Osteoblast (primary cell): Measurements from ENCODE around the gene PLEKHG4. TPM values are rescaled to one million over a fixed set of nuclear protein-coding genes. Genes with fewer than 3 reads are reported as not detected.

Source experiments
- DNase-seq: peaks from one replicate; pipeline ENCODE4 v3.0.0; 2011; ENCODE audit warnings: low spot score, mixed read lengths; ENCODE audit not compliant: insufficient read length; ENCODE audit errors: missing footprints
- H2AFZ ChIP-seq: 2 replicates; pipeline ENCODE4 v1.6.0; 2011; ENCODE audit warnings: mild to moderate bottlenecking, low read length
- H3K27ac ChIP-seq: 2 replicates; pipeline ENCODE4 v1.5.1; 2011; ENCODE audit warnings: mild to moderate bottlenecking, low read depth, low read length, moderate library complexity
- H3K27me3 ChIP-seq: 2 replicates; pipeline ENCODE4 v1.6.0; 2012; ENCODE audit warnings: mild to moderate bottlenecking, control low read depth, inconsistent platforms, low read length, moderate library complexity; ENCODE audit not compliant: insufficient read depth
- H3K36me3 ChIP-seq: 2 replicates; pipeline ENCODE4 v1.5.1; 2011; ENCODE audit warnings: mild to moderate bottlenecking, low read length, control low read depth, moderate library complexity; ENCODE audit not compliant: insufficient read depth
- H3K4me1 ChIP-seq: 2 replicates; pipeline ENCODE4 v1.5.1; 2011; ENCODE audit warnings: mild to moderate bottlenecking, low read length, control low read depth, moderate library complexity; ENCODE audit not compliant: insufficient read depth
- H3K4me2 ChIP-seq: 2 replicates; pipeline ENCODE4 v1.6.0; 2011; ENCODE audit warnings: mild to moderate bottlenecking, low read length; ENCODE audit not compliant: insufficient read depth
- H3K4me3 ChIP-seq: fragments of 200-600 bp; sonication (generic); 3 replicates; pipeline ENCODE4 v1.5.1; 2012; ENCODE audit warnings: mild to moderate bottlenecking, low read length, inconsistent platforms; ENCODE audit not compliant: insufficient read depth
- H3K79me2 ChIP-seq: 2 replicates; pipeline ENCODE4 v1.6.0; 2012; ENCODE audit warnings: mild to moderate bottlenecking, low read length, control low read depth, inconsistent platforms; ENCODE audit not compliant: insufficient read depth
- H3K9me3 ChIP-seq: 2 replicates; pipeline ENCODE4 v1.5.1; 2011; ENCODE audit warnings: low read depth, low read length, control low read depth
- H4K20me1 ChIP-seq: 2 replicates; pipeline ENCODE4 v1.6.0; 2012; ENCODE audit warnings: mild to moderate bottlenecking, low read length, control low read depth; ENCODE audit not compliant: insufficient read depth
- CTCF ChIP-seq: IDR thresholded peaks from 2 replicates; pipeline ENCODE4 v1.5.1; 2011; ENCODE audit warnings: mild to moderate bottlenecking, low read depth, low read length, moderate library complexity; ENCODE audit errors: extremely low read depth
- total RNA-seq: library from RNA; depleted of rRNA; stranded (reverse); fragments of >200 nt; gene quantifications from 2 replicates; pipeline ENCODE4 v1.2.3, GENCODE V29; 2012

The PLEKHG4 gene
- total RNA-seq, 1 donor = 41.6 TPM

- H3K4me2 ChIP-seq = no peak overlapping the region
- no peak overlapping the region for H3K4me3 ChIP-seq
- H3K9me3 ChIP-seq = no peaks in the 10 kb centered on the region
- TF ChIP-seq CTCF = no peak
- peaks cover 6% of the 10 kb centered on the region for H3K36me3 ChIP-seq
- peaks cover 13% of the 10 kb centered on the region for H3K4me1 ChIP-seq
- H2AFZ ChIP-seq = no peak overlapping the region
- H3K79me2 ChIP-seq = no peaks in the 10 kb centered on the region
- no peak overlapping the region for H3K27ac ChIP-seq
- H3K27me3 ChIP-seq = no peaks in the 10 kb centered on the region
- H4K20me1 ChIP-seq = peaks cover 4% of the 10 kb centered on the region
- peak; percentile 29 for DNase-seq
Measured at GRCh38 chr16:67254801-67255552, 24.4 kb upstream of the PLEKHG4 start.

DNA sequence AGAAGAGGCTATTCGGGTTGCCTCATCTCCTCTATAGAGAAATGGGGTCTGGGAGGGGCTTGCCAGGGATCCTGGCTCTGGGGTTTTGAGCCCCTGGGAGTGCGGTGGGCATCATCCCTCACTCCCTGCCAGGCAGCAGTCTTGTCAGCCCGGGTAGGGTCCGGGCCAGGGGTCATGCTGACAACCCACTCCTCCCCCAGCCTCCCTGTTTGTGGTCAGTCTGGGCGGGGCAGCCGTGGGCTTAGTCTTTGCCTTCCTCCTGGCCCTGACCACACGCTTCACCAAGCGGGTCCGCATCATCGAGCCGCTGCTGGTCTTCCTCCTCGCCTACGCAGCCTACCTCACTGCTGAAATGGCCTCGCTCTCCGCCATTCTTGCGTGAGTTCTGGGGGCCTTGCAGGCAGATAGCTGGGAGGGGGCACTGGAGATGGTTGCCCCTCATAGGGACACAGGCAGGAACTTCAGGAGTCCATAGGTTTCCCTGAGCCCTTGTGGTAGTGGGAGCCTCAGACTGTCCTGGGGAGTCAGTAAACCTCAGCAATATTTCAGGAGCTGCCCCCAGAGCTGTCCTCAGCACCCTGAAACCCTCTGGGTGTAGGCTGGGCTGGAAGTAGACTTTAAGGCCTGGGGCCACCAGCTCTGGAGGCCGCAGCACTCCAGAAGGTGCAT is 23.6 kb upstream of the PLEKHG4 start:
- Histone ChIP-seq H3K4me2 (no peak overlapping the region), H3K79me2 (no peaks in the 10 kb centered on the region), H3K4me3 (no peak overlapping the region), H3K36me3 (peaks cover 6% of the 10 kb centered on the region), H2AFZ (no peak overlapping the region), H3K27me3 (no peaks in the 10 kb centered on the region), H4K20me1 (peaks cover 4% of the 10 kb centered on the region), H3K27ac (no peak overlapping the region), H3K9me3 (no peaks in the 10 kb centered on the region), H3K4me1 (peaks cover 9% of the 10 kb centered on the region)
- no peak for TF ChIP-seq CTCF
- peak; percentile 31 for DNase-seq

GRCh38 chr16:67256701-67257230 is 22.6 kb upstream of the PLEKHG4 start:
- Histone ChIP-seq H3K9me3 (no peaks in the 10 kb centered on the region), H4K20me1 (peaks cover 4% of the 10 kb centered on the region), H3K27me3 (no peaks in the 10 kb centered on the region), H3K4me2 (no peak overlapping the region), H3K79me2 (no peaks in the 10 kb centered on the region), H3K27ac (no peak overlapping the region), H3K4me3 (no peak overlapping the region), H3K4me1 (peaks cover 9% of the 10 kb centered on the region), H2AFZ (no peak overlapping the region), H3K36me3 (peaks cover 6% of the 10 kb centered on the region)
- DNase-seq = peak; percentile 15
- TF ChIP-seq CTCF = no peak
